T1000 (cell line): ENCODE results near the gene SEC63.
"Not testable (repeated sequence)": the region's sequence is repeated elsewhere in the genome, so short reads cannot be mapped to it uniquely, and the experiment has no call there.

Source experiments
- DNase-seq: peaks from one replicate; lab custom pipeline; 2025; ENCODE audit warnings: mixed read lengths; lab: John Stamatoyannopoulos, UW

SEC63 gene

GRCh38 chr6:107931894-107932293 lies 26.1 kb downstream of the SEC63 start:
- no peak for DNase-seq

- DNase-seq = no peak
Observed at GRCh38 chr6:107928984-107929383, 29.0 kb downstream of the SEC63 start.

- DNase-seq = not testable (repeated sequence)
Observed at GRCh38 chr6:107926697-107927544, 31.1 kb downstream of the SEC63 start.

DNA sequence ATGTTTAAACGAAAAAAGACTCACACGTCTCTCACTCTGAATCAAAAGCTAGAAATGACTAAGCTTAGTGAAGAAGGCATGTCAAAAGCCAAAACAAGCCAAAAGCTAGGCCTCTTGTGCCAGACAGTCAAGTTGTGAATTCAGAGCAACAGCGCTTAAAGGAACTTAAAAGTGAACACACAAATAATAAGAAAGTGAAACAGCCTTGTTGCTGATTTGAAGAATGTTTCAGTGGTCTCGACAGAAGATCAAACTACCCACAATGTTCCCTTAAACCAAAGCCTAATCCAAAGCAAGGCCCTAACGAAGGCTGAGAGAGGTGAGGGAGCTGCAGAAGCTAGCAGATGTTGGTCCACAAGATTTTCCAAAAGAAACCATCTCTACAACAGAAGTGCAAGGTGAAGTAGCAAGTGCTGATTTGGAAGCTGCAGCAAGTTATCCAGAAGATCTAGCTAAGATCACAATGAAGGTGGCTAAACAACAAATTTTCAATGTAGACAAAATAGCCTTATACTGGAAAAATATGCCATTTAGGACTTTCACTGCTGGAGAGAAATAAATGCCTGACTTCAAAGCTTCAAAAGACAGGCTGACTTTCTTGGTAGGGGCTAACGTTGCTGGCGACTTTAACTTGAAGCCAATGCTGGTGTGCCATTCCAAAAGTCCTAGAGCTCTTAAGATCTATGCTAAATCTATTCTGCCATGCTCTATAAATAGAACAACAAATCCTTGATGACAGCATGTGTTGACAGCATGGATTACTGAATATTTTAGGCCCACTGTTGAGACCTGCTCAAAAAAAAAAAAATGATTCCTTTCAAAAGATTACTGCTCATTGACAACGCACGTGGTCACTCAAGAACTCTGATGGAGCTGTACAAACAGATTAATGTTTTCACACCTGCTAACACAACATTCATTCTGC lies 40.3 kb downstream of the SEC63 start:
- no peak for DNase-seq

- not testable (repeated sequence) for DNase-seq
Observed at GRCh38 chr6:107916961-107917360, 41.0 kb downstream of the SEC63 start.

GRCh38 chr6:107911692-107912091 lies 46.3 kb downstream of the SEC63 start:
- no peak for DNase-seq

DNA sequence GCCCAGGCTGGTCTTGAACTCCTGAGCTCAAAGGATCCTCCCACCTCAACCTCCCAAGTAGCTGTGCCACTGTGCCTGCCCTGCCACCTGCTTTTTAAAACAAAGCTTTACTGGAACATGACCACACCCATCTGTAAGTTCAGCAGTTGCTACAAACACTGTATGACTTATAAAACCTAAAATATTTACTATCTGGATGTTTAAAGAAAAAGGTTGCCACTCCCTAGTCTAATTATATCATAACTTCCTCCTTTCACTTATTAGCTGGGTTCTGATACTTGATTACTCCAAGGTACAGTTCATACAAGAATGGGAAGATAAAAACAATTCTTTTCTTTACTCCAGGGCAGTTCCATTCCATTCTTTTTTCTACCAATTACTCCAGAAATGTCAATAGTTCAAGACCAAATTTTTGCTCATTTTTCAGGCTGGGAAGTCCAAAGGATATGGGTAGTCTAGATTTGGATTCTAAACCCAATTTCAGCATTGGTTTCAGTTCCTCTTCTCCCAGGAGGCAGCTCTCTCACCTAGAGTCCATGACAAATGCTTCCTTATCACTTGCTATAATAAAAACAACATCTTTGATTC lies 63.1 kb downstream of the SEC63 start:
- DNase-seq = no peak

GRCh38 chr6:107890431-107890830 lies 67.6 kb downstream of the SEC63 start:
- DNase-seq = not testable (repeated sequence)

DNA sequence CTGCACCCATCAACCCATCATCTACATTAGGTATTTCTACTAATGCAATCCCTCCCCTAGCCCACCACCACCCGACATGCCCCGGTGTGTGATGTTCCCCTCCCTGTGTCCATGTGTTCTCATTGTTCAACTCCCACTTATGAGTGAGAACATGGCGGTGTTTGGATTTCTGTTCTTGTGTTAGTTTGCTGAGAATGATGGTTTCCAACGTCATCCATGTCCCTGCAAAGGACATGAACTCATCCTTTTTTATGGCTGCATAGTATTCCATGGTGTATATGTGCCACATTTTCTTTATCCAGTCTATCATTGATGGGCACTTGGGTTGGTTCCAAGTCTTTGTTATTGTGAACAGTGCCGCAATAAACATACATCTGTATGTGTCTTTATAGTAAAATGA lies 72.1 kb downstream of the SEC63 start:
- DNase-seq = not testable (repeated sequence)

- DNase-seq = no peak
Observed at GRCh38 chr6:107879941-107880340, 78.1 kb downstream of the SEC63 start.

GRCh38 chr6:107877968-107878367 lies 80.0 kb downstream of the SEC63 start:
- DNase-seq = no peak

GRCh38 chr6:107871976-107872375 lies 86.0 kb downstream of the SEC63 start:
- no peak for DNase-seq

DNA sequence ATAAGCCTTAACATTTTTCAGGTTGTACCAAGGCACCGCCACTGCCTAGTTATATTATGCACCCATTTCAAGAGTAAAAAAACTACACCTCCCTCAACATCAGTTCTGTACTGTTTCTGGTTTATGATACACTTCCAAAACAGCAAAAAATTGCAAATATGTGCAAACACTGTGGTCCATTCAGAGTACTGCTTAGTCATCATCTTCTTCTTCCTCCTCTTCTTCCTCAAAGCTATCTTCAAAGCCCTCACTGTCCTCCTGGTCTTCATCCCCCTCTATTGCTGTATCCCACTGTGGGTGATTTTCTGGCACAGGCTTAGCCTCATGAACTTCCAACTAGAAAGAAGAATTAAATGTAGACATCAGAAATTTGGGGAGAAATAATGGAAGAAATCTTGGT lies 86.5 kb downstream of the SEC63 start:
- not testable (repeated sequence) for DNase-seq

GRCh38 chr6:107871016-107871415 lies 87.0 kb downstream of the SEC63 start:
- DNase-seq = no peak

GRCh38 chr6:107870381-107870780 lies 87.6 kb downstream of the SEC63 start:
- no peak for DNase-seq

GRCh38 chr6:107869871-107870270 lies 88.1 kb downstream of the SEC63 start:
- no peak for DNase-seq

- DNase-seq = no peak
Observed at GRCh38 chr6:107868867-107869611, 89.0 kb downstream of the SEC63 start.

DNA sequence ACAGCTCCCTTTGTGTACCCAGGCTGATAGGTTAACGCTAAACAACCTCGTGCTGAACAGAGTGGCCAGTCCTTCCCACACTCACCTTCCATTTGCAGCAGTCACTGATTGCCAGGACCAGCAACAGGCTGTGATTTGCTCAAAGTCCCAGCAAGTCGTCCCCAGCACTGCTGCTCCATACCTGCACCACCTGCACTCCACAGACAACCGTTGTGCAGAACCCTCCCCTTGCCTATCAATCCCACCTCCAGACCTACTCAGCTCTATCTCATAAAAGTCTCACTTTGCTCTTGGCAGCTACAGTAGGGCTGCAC lies 90.7 kb downstream of the SEC63 start:
- DNase-seq = no peak

GRCh38 chr6:107866606-107867301 lies 91.3 kb downstream of the SEC63 start:
- DNase-seq = no peak

GRCh38 chr6:107864226-107865127 lies 93.5 kb downstream of the SEC63 start:
- no peak for DNase-seq
